Neural cell (in vitro differentiated cells): Measurements from ENCODE around the gene IMMP1L.

ENCODE experiments used
- EP300 ChIP-seq: fragments of 450-650 bp; conservative IDR thresholded peaks from 2 replicates; pipeline ENCODE4 v1.6.1; 2014; ENCODE audit warnings: antibody characterized with exemption, mild to moderate bottlenecking, moderate library complexity; ENCODE audit not compliant: poor library complexity, severe bottlenecking
- EZH2 ChIP-seq: fragments of 200-600, 300-800 bp; shearing (Covaris generic), sonication (generic); IDR thresholded peaks from 2 replicates; pipeline ENCODE4 v1.6.1; 2014; ENCODE audit warnings: antibody characterized with exemption, low read length, borderline replicate concordance, mild to moderate bottlenecking; ENCODE audit not compliant: insufficient read depth, poor library complexity, severe bottlenecking
- MXI1 ChIP-seq: fragments of 450-650 bp; conservative IDR thresholded peaks from 2 replicates; pipeline ENCODE4 v1.6.1; 2014; ENCODE audit warnings: antibody characterized with exemption, mild to moderate bottlenecking; ENCODE audit not compliant: poor library complexity, severe bottlenecking
- POLR2AphosphoS5 ChIP-seq: IDR thresholded peaks from 2 replicates; pipeline ENCODE4 v1.6.1; 2012
- RAD21 ChIP-seq: fragments of 450-650 bp; conservative IDR thresholded peaks from 2 replicates; pipeline ENCODE4 v1.6.1; 2014; ENCODE audit warnings: antibody characterized with exemption, mild to moderate bottlenecking, moderate library complexity
- SMC3 ChIP-seq: fragments of 450-650 bp; conservative IDR thresholded peaks from 2 replicates; pipeline ENCODE4 v1.6.1; 2014; ENCODE audit warnings: antibody characterized with exemption, mild to moderate bottlenecking, moderate library complexity; ENCODE audit not compliant: poor library complexity
- TAF1 ChIP-seq: IDR thresholded peaks from 2 replicates; pipeline ENCODE4 v1.6.1; 2012; ENCODE audit warnings: low read depth
- TF ChIP-seq, protein P1 (sequence below): fragments of 450-650 bp; IDR thresholded peaks from 2 replicates; pipeline ENCODE4 v1.5.1; 2014; ENCODE audit warnings: antibody characterized with exemption, mild to moderate bottlenecking, moderate library complexity; ENCODE audit not compliant: poor library complexity, severe bottlenecking
- TF ChIP-seq, protein P2 (sequence below): IDR thresholded peaks from 2 replicates; pipeline ENCODE4 v1.6.1; 2012; ENCODE audit warnings: borderline replicate concordance

DNA sequence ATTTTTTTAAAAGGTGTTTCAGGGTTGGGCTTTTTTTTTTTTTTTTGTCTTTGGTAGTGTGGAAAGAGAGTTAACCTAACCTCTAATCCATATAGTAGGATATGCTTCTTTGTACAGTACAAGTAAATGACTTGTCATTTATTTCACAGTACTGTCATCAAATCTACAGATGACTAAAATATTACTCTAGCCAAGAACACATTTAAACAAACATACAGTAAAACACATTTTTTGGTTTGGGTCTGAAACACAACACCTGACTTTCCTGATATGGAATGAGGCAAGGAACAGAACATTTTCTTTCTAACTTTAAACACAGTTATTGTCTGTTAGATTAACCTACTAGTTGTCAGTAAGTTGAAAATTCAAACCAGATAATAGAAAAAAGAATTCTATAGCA is 68.1 kb downstream of the IMMP1L start:
- TF ChIP-seq, protein P1, sequence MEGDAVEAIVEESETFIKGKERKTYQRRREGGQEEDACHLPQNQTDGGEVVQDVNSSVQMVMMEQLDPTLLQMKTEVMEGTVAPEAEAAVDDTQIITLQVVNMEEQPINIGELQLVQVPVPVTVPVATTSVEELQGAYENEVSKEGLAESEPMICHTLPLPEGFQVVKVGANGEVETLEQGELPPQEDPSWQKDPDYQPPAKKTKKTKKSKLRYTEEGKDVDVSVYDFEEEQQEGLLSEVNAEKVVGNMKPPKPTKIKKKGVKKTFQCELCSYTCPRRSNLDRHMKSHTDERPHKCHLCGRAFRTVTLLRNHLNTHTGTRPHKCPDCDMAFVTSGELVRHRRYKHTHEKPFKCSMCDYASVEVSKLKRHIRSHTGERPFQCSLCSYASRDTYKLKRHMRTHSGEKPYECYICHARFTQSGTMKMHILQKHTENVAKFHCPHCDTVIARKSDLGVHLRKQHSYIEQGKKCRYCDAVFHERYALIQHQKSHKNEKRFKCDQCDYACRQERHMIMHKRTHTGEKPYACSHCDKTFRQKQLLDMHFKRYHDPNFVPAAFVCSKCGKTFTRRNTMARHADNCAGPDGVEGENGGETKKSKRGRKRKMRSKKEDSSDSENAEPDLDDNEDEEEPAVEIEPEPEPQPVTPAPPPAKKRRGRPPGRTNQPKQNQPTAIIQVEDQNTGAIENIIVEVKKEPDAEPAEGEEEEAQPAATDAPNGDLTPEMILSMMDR, result no peak
- no peak for TF ChIP-seq POLR2AphosphoS5
- no peak for TF ChIP-seq EP300
- no peak for TF ChIP-seq EZH2
- TF ChIP-seq MXI1, result no peak
- TF ChIP-seq SMC3, result no peak
- TF ChIP-seq TAF1, result no peak
- TF ChIP-seq, protein P2, sequence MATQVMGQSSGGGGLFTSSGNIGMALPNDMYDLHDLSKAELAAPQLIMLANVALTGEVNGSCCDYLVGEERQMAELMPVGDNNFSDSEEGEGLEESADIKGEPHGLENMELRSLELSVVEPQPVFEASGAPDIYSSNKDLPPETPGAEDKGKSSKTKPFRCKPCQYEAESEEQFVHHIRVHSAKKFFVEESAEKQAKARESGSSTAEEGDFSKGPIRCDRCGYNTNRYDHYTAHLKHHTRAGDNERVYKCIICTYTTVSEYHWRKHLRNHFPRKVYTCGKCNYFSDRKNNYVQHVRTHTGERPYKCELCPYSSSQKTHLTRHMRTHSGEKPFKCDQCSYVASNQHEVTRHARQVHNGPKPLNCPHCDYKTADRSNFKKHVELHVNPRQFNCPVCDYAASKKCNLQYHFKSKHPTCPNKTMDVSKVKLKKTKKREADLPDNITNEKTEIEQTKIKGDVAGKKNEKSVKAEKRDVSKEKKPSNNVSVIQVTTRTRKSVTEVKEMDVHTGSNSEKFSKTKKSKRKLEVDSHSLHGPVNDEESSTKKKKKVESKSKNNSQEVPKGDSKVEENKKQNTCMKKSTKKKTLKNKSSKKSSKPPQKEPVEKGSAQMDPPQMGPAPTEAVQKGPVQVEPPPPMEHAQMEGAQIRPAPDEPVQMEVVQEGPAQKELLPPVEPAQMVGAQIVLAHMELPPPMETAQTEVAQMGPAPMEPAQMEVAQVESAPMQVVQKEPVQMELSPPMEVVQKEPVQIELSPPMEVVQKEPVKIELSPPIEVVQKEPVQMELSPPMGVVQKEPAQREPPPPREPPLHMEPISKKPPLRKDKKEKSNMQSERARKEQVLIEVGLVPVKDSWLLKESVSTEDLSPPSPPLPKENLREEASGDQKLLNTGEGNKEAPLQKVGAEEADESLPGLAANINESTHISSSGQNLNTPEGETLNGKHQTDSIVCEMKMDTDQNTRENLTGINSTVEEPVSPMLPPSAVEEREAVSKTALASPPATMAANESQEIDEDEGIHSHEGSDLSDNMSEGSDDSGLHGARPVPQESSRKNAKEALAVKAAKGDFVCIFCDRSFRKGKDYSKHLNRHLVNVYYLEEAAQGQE, result no peak
- TF ChIP-seq RAD21, result no peak
